G401.6 (cell line): Measurements from ENCODE around the gene GCSAM.

Experiments used
- FAIRE-seq: peaks from 2 replicates; lab custom pipeline; 2012; peaks lifted over from hg19 to GRCh38; lab: Jason Lieb, UNC

The GCSAM gene, protein sequence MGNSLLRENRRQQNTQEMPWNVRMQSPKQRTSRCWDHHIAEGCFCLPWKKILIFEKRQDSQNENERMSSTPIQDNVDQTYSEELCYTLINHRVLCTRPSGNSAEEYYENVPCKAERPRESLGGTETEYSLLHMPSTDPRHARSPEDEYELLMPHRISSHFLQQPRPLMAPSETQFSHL

DNA sequence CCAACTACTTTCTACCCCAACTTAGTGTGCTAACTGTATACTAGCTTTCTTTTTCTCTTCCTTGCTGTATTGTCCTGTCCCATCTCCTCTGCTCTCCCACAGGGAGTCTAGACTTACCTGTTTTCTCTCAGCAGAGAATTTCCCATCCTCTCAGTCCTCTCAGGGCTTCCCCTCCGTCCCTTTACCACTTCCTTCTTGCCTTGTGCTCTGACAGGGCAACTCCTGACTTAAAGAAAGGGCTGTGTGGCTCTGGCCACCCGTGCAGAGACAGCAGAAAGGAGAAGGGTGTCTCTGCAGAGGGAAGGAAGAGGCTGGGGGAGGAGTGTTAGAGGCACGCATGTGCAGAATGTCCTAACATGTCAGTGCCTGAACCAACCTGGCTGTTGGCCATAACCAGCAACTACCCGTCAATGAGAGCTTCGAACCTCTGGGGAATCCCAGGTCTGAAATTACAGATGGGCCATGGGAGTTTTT, at the start of gene GCSAM:
Gene GCSAM (minus strand): TSS at position 274 of the 474 bp plus-strand sequence. CDS start 128 bp downstream, at position 146.
- FAIRE-seq: no peak

DNA sequence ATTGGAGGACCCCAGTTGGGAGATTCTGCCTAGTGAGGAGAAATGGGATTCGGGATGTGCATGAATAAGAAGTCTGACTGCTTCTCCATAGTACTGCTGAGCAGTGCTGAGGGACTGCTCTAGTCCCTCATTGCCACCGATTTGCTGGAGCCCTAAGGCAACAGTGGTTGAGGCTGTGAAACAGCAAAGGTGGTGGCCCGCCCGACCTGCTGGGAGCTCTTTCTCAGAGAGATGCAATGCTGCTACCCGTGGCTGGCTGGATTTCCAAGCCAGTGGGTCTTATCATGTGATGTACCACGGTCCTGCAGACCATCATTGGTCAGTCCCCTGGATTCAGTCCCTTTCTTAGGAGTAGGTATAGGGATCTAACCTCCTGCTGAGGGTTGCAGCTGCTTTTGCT, 42.6 kb upstream of the GCSAM start:
- no peak for FAIRE-seq

DNA sequence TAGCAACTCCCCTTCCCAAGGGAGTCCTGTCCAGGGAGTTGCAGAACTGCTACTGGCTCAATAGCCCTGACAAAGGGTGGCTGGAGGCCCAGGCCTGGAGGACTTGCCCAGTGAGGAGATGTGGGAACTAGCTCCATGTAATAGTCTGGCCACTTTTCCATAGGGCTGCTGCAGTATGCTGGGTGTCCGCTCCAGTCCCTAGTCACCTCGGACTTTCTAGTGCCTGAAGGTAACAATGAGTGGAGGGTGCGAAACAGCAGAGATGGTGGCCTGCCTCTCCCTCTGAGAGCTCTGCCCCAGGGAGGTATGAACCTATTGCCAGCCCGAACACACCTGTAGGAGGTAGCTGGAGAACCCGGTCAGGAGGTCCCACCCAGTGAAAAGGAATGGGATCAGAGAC, 42.0 kb upstream of the GCSAM start:
- FAIRE-seq: no peak

GRCh38 chr3:112171144-112171543, 38.1 kb upstream of the GCSAM start:
- no peak for FAIRE-seq

- no peak for FAIRE-seq
Observed at GRCh38 chr3:112170046-112170445, 37.0 kb upstream of the GCSAM start.

DNA sequence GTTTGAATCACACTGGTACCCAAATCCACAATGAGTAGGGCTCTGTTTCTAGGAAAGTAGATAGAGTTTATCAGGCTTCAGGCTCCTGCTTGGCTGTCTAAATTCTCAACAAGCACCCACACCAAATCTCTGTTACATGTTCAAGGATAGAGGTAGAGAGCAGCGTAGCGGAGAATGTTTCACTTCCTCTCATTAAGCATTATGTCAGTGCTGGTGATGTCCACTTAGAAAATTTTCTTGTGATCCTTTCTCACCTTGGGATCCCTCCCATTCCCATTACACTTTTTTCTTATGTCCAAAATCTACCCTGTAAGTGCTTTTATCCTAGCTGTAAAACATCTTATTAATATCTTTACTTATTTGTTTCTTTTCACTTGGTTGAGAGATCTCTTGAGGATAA, 34.7 kb upstream of the GCSAM start:
- no peak for FAIRE-seq

DNA sequence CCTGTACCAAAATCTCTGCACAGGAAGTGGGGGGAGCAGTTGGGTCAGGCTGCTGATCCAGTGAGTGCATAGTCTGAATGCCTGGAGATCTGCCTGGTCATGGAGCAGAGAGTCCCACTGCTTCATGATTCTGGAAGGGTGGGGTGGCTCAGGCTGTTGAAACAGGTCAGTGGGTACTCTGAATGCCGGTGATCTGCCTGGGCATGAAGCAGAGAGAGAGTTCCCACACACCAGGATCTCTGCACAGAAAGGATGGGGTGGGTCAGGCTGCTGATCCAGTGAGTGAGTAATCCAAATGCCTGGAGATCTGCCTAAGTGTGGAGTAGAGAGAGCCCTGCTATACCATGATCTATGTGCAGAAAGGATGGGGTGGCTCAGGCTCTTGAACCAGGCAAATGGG, 16.1 kb upstream of the GCSAM start:
- FAIRE-seq: no peak

DNA sequence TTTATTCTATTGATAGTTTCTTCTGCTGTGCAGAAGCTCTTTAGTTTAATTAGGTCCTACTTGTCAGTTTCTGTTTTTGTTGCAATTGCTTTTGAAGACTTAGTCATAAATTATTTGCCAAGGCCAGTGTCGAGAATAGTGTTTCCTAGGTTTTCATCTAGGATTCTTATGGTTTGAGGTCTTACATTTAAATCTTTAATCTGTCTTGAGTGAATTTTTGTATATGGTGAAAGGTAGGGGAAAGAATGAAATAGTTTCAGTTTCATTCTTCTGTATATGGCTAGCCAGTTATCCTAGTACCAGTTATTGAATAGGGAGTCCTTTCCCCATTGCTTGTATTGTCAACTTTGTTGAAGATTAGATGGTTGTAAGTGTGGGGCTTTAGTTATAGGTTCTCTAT, 10.6 kb upstream of the GCSAM start:
- no peak for FAIRE-seq

- FAIRE-seq: no peak
Observed at GRCh38 chr3:112143251-112143650, 10.2 kb upstream of the GCSAM start.

DNA sequence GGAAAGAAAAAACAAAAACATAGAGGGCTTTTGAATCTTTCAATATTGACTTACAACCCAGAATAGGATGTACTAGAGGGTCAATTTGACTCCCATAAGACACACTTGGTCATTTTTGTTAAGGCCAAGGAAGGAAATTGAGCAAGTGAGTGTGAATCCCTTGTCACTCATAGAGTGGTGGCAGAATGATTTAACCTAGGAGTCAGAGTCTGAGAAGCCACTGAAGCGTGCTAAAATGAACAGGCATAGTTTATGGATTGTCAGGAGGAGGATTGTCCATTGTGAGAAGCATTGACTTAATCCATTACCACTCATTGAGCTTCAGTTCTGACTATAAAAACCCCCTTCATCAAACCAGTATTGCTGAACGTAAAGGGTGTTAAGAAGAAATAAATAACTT, 8.2 kb upstream of the GCSAM start:
- FAIRE-seq: no peak

DNA sequence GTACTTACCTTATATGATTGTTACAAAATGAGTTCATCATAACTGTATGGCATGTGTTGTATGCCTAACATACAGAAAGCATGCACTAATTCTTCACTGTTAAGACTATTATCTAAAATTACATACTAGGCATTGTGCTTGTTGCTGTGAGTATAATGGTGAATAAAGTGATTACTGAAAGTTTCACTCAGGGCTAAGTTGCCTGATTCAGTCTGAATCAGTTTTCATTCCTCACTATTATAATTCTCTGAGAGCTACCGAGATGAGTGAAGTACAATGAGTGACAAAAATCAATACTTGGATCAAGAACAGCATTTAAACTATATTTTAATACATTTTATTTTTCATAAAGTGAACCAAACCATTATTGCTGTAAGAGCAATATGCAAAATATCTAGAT, 7.5 kb upstream of the GCSAM start:
- no peak for FAIRE-seq

DNA sequence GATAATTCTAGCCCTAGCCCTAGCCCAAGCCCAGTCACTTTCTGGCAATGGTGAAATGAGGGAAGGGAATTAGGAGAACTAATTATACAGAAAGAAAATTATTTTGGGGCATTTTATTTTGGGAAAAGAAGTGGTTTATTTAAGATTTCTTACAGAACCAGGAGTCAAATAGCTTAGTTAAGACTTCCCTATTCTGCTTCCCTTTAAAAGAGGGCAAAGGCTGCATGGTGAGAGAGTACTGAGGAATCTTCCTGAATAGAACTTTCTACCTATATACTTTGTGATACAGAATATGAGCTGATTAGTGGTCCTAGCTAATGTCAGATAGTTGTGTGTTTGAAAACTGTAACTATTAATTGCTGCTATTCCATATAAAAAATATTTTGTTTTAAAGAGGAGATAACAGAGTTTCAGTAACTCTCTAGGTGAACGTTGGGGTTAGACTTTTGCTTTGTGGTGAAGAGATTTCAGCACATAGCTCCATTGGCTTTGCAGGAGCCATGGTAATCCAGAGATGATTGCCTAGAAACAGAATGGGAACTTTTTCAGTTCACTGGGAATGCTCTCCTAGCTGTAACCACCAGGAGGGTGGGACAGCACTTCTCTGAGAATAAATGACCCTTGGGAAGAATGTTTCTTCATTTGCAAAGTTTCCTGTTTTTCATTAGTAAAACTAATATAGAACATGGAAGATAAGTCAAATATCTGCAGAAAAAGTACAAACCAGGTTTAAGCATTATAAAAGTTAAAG, 5.3 kb upstream of the GCSAM start:
- no peak for FAIRE-seq

DNA sequence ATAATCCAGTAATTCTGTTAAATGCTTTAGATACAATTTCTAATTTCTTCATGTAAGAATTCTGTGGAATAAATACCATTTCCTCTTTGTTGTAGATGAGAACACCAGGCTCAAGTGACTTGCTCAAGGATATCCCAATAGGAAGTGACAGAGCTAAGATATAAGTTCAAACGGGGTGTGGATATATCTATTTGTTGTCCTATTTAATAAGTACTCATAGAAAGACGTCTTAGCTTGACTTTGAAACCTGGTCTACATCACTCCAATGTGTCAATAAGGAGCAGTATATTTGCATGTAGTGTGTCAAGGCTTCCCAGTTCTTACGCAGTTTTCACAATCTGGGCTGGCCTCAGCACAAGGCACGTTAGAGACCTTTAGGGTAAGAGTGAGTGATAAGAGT, 4.7 kb upstream of the GCSAM start:
- FAIRE-seq: no peak

DNA sequence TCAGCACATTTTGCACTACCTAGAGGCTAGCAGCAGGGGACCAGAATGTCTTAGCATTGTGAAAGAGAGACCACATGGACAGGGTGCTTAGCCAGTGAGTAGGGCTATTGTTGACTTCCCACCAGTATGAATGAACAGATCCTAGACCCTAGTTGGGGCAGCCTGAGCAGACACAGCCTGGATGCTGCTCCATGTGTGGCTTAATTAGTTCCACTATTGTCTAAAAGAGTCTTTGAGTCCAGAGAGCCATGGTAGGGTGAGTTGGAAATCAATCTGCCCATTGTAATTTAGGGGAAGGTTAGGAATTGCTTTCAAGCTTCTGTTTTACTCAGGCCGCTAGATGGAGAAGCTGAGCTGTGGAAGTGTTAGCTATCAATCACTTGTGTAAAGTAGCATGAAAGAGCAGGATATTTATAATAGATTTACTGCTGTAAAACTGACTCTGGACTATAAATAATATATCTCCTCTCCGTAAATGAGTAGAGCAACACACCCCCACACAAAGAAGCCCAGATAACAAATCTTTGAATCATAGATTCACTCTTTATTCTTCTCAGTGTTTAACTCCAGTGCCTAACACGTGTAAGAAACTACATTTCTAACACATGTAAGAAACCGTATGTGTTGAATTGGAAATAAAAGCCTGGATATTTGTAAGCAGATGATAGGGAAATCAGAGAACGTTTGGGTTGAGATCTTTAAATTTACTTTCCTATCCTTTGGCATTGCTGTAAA, 4.1 kb upstream of the GCSAM start:
- FAIRE-seq: no peak

DNA sequence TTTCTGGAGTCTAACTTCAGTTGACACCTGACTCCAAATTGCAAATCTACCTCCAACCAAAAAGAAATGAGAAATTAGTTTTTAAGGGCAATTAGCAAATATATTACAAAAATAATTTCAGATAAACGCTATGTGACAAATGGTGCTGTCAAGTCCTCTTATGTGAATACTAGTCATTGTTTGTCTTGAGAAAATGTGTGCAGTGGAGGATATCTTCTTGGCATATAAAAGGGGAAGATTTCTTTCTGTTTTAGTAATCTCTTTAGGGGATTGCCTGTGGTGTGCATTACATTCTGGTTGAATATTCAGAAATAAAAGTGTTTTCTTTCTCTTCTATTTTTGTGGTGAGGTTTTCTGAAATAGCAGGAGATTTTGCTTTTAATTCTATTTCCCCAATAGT, 3.0 kb upstream of the GCSAM start:
- no peak for FAIRE-seq

- no peak for FAIRE-seq
Observed at GRCh38 chr3:112134335-112135124, 1.5 kb upstream of the GCSAM start.

GRCh38 chr3:112133626-112134334, 732 bp upstream of the GCSAM start:
- no peak for FAIRE-seq

DNA sequence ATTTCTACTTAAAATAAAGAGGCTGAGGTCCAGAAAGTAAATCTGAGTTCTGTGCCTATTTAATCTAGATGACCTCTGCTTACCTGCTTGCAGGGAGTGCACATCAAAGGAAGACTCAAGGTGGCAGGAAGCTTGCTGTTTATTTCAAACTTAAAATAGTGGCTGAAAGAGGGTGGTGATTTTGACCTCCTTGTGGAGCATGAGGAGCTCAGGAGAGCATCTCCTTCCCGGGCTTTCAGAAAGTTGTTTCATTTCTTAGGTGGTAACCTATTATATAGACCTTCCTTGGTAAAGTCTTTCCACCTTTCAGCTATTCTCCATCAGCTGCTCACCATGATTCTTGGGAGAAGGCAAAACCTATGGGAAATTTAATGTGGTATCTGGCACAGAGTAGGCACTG, 494 bp downstream of the GCSAM start:
- no peak for FAIRE-seq

DNA sequence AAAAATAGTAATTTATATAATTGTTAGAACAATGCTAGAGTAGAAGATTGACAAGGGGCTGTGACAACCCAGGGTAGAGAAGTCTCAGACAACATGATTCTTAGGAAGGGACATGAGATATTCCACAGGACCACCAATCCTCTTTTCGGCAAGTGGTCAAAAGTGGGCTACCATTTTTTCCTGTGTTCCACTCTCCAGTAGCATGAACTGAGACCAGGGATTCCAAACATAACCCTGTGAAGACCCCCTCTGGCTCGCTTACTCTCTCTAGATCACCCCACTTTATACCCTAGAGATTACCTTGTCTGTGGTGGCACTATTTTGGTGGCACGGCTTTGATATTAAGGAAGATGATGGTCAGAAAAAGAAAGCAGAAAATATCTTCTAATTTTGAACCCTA, 960 bp downstream of the GCSAM start:
- FAIRE-seq: no peak

DNA sequence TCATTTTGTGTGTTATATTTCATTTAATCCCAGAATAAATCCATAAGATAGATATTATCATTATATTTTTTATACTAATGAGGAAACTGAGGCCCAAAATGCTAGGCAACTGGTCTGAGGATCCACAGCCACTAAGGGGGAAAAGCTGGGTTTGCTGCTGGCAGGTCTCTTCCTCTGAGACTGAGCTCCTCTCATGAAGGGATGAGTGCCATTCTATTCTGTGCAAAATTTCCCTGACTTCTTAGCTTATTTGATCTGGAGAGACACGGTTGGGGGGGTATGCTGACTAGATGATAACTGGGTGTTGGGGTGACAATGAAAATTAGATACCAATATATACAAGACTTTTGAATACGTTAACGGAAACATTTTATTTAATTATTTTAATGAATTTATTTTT, 1.9 kb downstream of the GCSAM start:
- no peak for FAIRE-seq

DNA sequence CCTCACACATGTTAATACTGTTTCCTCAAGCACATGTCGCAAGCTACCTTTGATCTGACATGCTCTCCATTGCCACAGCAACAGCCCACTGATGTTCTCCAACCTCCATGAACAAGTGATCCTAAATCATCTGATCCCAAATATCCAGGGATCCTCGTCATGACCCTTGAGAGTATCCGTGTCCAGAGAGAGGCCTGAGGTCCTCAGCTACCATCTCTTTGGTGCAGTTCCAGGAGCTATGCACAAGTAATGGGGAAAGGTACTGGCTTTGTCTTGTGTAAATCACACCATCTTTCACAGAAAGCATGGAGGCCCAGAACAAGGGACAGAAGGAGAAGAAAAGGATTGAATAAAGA, 2.4 kb downstream of the GCSAM start:
- no peak for FAIRE-seq
